Measurements from ENCODE around the gene PCDHGA11. TPM values are rescaled to one million over a fixed set of nuclear protein-coding genes. Genes with fewer than 3 reads are reported as not detected.

Gene PCDHGA11
- total RNA-seq, 2 experiments from 2014 or later, result 4.1 to 6.8 TPM

GRCh38 chr5:141434006-141434405, 13.2 kb downstream of the PCDHGA11 start:
- intact Hi-C loops (cut with micrococcal nuclease; ENCODE audit: unreplicated experiment), result no loop called here
- H3K9me2 ChIP-seq (ENCODE audit: insufficient read depth, low read length), result no peaks in the 10 kb centered on the region
- TF ChIP-seq EZH2phosphoT487 (IDR thresholded peaks at IDR 0.05; ENCODE audit: borderline replicate concordance, low read depth, low read length) (no peak), CTCF (conservative IDR thresholded peaks at IDR 0.05; ENCODE audit: low read length) (no peak)
- CTCF ChIA-PET (ENCODE audit: unreplicated experiment), result no interaction called here
- H4K20me1 ChIP-seq (ENCODE audit: insufficient read depth, low read length), result no peaks in the 10 kb centered on the region
- H2AFZ ChIP-seq (ENCODE audit: low read length), result no peak overlapping the region
- H3K4me1 ChIP-seq (ENCODE audit: insufficient read depth, low read length, poor library complexity, severe bottlenecking), result no peaks in the 10 kb centered on the region
- H3K4me3 ChIP-seq (ENCODE audit: low read depth, low read length, poor library complexity, severe bottlenecking), result no peak overlapping the region
- H3K79me2 ChIP-seq (ENCODE audit: insufficient read depth, low read depth, low read length), result no peaks in the 10 kb centered on the region
- H3K27ac ChIP-seq (ENCODE audit: low read depth, low read length, poor library complexity, severe bottlenecking), result no peak overlapping the region
- no peak for DNase-seq (ENCODE audit: low spot score)
- no peaks in the 10 kb centered on the region for H3K9me3 ChIP-seq (ENCODE audit: low read length)
- BruUV-seq (replicated peaks), result no TSS peak
- POLR2A ChIA-PET, result no interaction called here
- H3K4me2 ChIP-seq (ENCODE audit: low read length), result no peak overlapping the region
- H3K36me3 ChIP-seq (ENCODE audit: insufficient read depth, low read length), result no peaks in the 10 kb centered on the region

- no peaks in the 10 kb centered on the region for H4K20me1 ChIP-seq (ENCODE audit: insufficient read depth, low read length)
- no peaks in the 10 kb centered on the region for H3K9me3 ChIP-seq (ENCODE audit: low read length)
- ChIA-PET CTCF (ENCODE audit: unreplicated experiment) (no interaction called here), POLR2A (interaction anchor here (0.6 to 1.1 kb wide), 3 partner anchors 61 to 127 kb away, joined by 3 to 4 read pairs (median 3); no protein-coding TSS in a partner anchor)
- TF ChIP-seq EZH2phosphoT487 (IDR thresholded peaks at IDR 0.05; ENCODE audit: borderline replicate concordance, low read depth, low read length) (no peak), CTCF (conservative IDR thresholded peaks at IDR 0.05; ENCODE audit: low read length) (no peak)
- H3K4me3 ChIP-seq (ENCODE audit: low read depth, low read length, poor library complexity, severe bottlenecking), result no peak overlapping the region
- no peak overlapping the region for H3K4me2 ChIP-seq (ENCODE audit: low read length)
- H3K36me3 ChIP-seq (ENCODE audit: insufficient read depth, low read length), result no peaks in the 10 kb centered on the region
- H3K27ac ChIP-seq (ENCODE audit: low read depth, low read length, poor library complexity, severe bottlenecking), result no peak overlapping the region
- no peak overlapping the region for H2AFZ ChIP-seq (ENCODE audit: low read length)
- DNase-seq (ENCODE audit: low spot score), result no peak
- intact Hi-C loops (cut with micrococcal nuclease; ENCODE audit: unreplicated experiment), result no loop called here
- H3K79me2 ChIP-seq (ENCODE audit: insufficient read depth, low read depth, low read length), result no peaks in the 10 kb centered on the region
- no TSS peak for BruUV-seq (replicated peaks)
- H3K4me1 ChIP-seq (ENCODE audit: insufficient read depth, low read length, poor library complexity, severe bottlenecking), result peaks cover 2% of the 10 kb centered on the region
- H3K9me2 ChIP-seq (ENCODE audit: insufficient read depth, low read length), result no peaks in the 10 kb centered on the region
Observed at GRCh38 chr5:141437221-141437620, 16.4 kb downstream of the PCDHGA11 start.

GRCh38 chr5:141439411-141440141, 18.7 kb downstream of the PCDHGA11 start:
- ChIA-PET POLR2A (interaction anchor here (0.5 kb wide), 1 partner anchor 795 kb away, joined by 3 read pairs; no protein-coding TSS in a partner anchor), CTCF (ENCODE audit: unreplicated experiment) (no interaction called here)
- Histone ChIP-seq H3K4me3 (ENCODE audit: low read depth, low read length, poor library complexity, severe bottlenecking) (no peak overlapping the region), H3K79me2 (ENCODE audit: insufficient read depth, low read depth, low read length) (no peaks in the 10 kb centered on the region), H3K27ac (ENCODE audit: low read depth, low read length, poor library complexity, severe bottlenecking) (no peak overlapping the region), H2AFZ (ENCODE audit: low read length) (no peak overlapping the region), H3K36me3 (ENCODE audit: insufficient read depth, low read length) (no peaks in the 10 kb centered on the region), H4K20me1 (ENCODE audit: insufficient read depth, low read length) (no peaks in the 10 kb centered on the region), H3K4me1 (ENCODE audit: insufficient read depth, low read length, poor library complexity, severe bottlenecking) (peaks cover 14% of the 10 kb centered on the region), H3K4me2 (ENCODE audit: low read length) (no peak overlapping the region), H3K9me2 (ENCODE audit: insufficient read depth, low read length) (no peaks in the 10 kb centered on the region), H3K9me3 (ENCODE audit: low read length) (no peaks in the 10 kb centered on the region)
- intact Hi-C loops (cut with micrococcal nuclease; ENCODE audit: unreplicated experiment), result no loop called here
- no TSS peak for BruUV-seq (replicated peaks)
- DNase-seq (ENCODE audit: low spot score), result no peak
- TF ChIP-seq EZH2phosphoT487 (IDR thresholded peaks at IDR 0.05; ENCODE audit: borderline replicate concordance, low read depth, low read length), result no peak
- no peak for TF ChIP-seq CTCF (conservative IDR thresholded peaks at IDR 0.05; ENCODE audit: low read length)
